ENCODE results near the gene RALGPS2. TPM values are rescaled to one million over a fixed set of nuclear protein-coding genes. Genes with fewer than 3 reads are reported as not detected.

RALGPS2 gene
- polyA plus RNA-seq, 3 donors: 31.8 to 38.9 (median 33.4) TPM

GRCh38 chr1:178877896-178878295, 152.9 kb downstream of the RALGPS2 start:
- DNase-seq (ENCODE audit: extremely low read depth in 1 of 11, low read depth in 9 of 11, low spot score in 4 of 11): no peak

DNA sequence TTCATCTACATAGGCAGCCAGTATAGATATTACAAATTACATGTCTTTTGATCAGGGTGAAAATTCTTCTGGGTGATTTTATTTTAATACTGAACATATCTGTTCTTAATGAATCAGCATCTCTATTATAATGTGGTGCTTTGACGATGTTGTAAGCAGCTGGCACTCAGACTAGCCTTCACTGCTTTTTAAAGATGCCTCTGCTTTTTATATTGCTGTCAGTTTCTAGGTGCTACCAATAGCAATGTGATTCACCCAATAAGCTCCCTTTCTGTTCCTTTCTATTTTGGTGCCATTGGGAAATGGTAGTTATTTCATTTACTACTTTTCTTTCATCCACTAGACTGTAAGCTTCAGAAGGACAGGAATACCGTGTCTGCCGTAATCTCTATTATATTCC, 156.9 kb downstream of the RALGPS2 start:
- no peak for DNase-seq (ENCODE audit: extremely low read depth in 1 of 11, low read depth in 9 of 11, low spot score in 4 of 11)

GRCh38 chr1:178885869-178886268, 160.8 kb downstream of the RALGPS2 start:
- DNase-seq (ENCODE audit: extremely low read depth in 1 of 11, low read depth in 9 of 11, low spot score in 4 of 11): no peak

GRCh38 chr1:178886551-178886950, 161.5 kb downstream of the RALGPS2 start:
- DNase-seq (ENCODE audit: extremely low read depth in 1 of 11, low read depth in 9 of 11, low spot score in 4 of 11): no peak

DNA sequence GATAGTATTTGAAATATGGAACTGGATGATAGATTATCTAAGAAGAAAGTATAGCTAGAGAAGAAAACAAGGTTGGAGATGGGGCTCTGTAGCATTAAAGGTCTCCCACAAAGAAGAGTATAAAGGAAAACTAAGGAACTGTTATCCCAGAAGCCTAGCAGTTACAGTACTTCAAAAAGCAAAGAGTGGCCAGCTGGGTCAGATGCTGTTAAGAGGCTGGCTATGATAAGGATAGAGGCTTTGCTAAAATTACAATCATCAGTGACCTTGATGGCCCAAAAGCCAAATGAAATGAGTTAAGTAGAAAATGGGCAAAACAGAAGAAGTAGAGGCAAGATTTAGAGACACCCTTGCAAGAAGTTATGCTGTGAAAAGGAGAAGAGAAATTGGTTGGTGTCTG, 170.9 kb downstream of the RALGPS2 start:
- DNase-seq (ENCODE audit: extremely low read depth in 1 of 11, low read depth in 9 of 11, low spot score in 4 of 11): no peak

DNA sequence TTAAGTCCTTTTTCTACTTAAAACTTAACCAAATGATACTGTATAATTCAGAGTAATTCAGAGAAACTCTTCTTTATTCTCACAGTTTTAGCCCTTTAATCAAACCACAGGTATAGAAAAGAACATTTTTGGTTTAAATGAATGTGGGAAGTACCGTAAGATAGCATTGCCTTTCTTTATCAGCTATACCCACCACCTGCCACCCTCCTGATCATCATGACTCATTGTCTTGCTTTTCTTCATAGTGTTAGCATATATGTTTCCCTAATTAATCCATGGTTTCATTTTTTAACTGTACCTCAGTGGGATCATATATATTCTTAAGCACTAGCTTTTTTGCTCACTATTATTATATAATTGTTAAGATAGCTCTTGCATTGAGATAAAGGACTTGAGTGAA, 173.4 kb downstream of the RALGPS2 start:
- DNase-seq (ENCODE audit: extremely low read depth in 1 of 11, low read depth in 9 of 11, low spot score in 4 of 11): no peak

- DNase-seq (ENCODE audit: extremely low read depth in 1 of 11, low read depth in 9 of 11, low spot score in 4 of 11): no peak
Measured at GRCh38 chr1:178899402-178899801, 174.4 kb downstream of the RALGPS2 start.

DNA sequence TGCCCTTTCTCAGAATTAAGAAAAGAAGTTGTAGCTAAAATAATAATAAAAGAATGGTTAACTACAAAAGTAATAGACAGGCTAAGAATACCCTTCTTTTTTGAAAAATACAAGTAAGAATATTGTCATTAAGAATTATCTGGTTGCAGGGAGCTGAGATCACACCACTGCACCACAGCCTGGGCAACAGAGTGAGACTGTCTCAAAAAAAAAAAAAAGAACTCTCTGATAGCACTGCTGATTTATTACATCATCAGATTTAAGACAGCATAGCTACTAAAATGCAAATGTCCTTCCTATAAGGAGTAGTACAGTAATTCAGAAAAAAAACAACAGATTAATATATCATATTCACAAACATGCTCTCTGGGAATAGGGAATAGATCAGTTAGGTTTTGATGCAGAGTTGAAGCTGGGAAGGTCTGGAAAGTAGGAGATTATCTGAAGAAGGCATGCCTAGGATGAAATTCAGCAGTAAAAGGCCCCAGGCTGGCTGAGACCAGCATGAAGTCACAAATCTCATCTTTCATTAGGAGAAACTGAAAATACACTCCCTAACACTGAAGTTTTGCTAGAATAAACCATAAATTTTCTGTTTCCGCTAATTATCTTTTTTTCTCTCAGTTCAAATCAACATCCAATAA, 176.6 kb downstream of the RALGPS2 start:
- DNase-seq (ENCODE audit: extremely low read depth in 1 of 11, low read depth in 9 of 11, low spot score in 4 of 11): no peak

- no peak for DNase-seq (ENCODE audit: extremely low read depth in 1 of 11, low read depth in 9 of 11, low spot score in 4 of 11)
Measured at GRCh38 chr1:178908358-178908757, 183.3 kb downstream of the RALGPS2 start.

DNA sequence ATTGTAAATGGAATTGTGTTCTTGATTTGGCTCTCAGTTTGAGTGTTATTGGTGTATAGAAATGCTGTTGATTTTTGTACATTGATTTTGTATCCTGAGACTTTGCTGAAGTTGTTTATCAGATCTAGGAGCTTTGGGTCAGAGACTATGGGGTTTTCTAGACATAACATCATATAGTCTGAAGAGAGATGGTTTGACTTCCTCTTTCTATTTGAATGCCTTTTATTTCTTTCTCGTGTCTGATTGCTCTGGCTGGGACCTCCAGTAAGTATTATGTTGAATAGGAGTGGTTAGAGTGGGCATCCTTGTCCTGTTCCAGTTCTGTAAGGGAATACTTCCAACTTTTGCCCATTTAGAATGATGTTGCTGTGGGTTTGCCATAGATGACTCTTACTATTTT, 185.0 kb downstream of the RALGPS2 start:
- DNase-seq (ENCODE audit: extremely low read depth in 1 of 11, low read depth in 9 of 11, low spot score in 4 of 11): no peak

- DNase-seq (ENCODE audit: extremely low read depth in 1 of 11, low read depth in 9 of 11, low spot score in 4 of 11): no peak
Measured at GRCh38 chr1:178912597-178912996, 187.6 kb downstream of the RALGPS2 start.

DNA sequence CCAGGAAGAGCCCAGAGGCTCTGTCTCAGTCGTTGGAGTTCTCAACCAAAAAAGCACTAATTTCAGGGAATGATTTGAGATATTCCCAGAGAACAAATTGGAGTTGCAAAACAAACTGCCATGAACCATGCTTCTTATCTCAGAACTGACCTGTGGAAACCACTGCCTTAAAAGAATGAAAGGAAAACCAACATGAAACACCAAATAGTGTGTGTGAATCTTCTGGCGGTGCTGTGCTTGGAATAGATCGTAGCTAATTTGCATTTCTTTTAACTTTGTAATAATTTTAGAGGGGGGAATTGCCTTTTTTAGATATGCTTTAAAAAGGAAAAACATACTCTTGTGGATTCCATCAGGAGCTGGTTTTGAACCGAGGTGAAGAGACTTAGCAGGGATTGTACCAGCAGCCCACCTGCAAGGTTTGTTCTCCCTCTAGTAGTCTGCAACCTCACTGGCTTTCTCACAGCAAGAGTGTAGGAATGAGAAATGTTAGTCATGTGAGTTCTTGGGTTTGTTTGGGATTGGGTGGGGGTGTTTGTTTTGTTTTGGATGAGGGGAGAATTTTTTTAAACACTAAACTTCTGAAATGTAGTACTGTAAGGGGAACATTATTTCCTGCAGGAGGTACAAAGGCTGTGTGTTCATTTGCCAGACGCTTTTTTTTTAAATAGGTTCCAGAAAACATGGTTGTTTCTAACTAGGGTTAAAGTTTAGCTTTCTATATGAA, 191.6 kb downstream of the RALGPS2 start:
- DNase-seq (ENCODE audit: extremely low read depth in 1 of 11, low read depth in 9 of 11, low spot score in 4 of 11): no peak

GRCh38 chr1:178918308-178918707, 193.3 kb downstream of the RALGPS2 start:
- DNase-seq (ENCODE audit: extremely low read depth in 1 of 11, low read depth in 9 of 11, low spot score in 4 of 11): no peak

DNA sequence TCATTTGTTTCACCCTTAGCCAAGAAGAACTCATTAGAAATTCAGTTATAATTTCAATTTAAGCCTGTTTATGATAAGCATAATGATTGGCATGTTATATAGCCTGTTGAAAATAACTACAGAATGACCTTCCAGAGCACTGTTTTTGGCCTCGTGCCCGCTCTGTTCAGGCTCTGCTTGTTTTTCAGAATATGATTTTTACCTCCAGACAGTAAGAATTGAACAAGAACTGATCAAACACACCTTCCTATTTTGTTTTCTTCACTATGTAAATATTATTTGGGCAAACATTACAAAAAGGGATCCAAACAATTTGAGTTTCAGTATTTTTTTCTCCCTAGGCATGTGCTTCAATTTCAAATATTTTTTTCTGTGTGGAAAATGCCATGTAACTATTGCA, 193.9 kb downstream of the RALGPS2 start:
- no peak for DNase-seq (ENCODE audit: extremely low read depth in 1 of 11, low read depth in 9 of 11, low spot score in 4 of 11)

DNA sequence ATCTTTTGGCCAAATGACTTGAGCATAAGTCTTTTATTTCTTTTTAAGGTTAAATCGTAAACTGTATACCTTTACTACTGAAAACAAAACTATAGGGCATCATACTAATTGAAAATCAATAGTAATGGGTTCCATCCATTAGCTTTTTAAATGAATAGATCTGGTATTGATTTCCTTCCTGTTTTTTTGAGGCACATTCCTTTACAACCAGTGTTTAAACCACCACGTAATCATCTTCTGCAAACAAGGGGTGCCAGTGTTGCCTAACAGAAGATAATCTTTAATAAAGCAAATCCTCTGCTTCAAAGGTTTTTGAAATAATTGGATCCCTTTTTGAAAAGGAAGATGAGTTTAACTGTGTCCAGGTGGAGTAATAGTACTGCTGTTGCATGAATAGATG, 194.5 kb downstream of the RALGPS2 start:
- no peak for DNase-seq (ENCODE audit: extremely low read depth in 1 of 11, low read depth in 9 of 11, low spot score in 4 of 11)

DNA sequence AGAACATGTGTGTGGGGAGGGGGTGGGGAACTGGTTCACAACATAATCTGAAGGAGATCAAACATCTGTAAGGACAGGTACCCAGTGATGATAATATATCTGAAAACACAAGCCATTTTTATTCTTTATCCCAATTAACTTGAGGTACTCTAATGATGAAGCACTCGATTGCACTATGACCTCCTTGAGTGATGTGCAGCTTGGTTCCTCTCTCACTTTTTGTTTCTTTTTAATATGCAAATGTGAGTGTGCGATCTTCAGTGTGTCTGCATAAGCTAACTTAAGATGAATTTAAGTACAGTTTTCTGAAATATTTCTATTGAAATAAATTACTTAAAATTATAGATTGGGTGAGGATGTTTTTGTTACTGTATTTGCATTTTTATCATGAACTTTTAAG, 196.5 kb downstream of the RALGPS2 start:
- DNase-seq (ENCODE audit: extremely low read depth in 1 of 11, low read depth in 9 of 11, low spot score in 4 of 11): no peak

DNA sequence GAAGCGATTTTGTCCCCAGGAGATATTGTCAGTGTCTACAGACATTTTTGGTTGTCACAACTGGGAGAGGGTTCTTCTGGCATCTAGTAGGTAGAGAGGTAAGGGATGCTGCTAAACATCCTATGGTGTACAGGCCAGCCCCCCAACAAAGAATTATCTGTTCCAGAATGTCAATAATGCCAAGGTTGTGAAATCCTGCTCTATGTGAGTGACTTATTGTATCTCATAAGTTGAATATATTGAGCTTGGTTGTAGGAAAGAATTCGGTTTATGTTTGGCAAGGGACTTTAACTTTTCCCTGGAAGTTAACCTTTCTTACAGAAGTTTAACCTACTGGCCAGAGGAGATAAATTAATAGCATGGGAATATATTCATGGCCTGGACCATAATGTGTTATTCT, 198.5 kb downstream of the RALGPS2 start:
- DNase-seq (ENCODE audit: extremely low read depth in 1 of 11, low read depth in 9 of 11, low spot score in 4 of 11): no peak

- no peak for DNase-seq (ENCODE audit: extremely low read depth in 1 of 11, low read depth in 9 of 11, low spot score in 4 of 11)
Measured at GRCh38 chr1:178926046-178926445, 201.0 kb downstream of the RALGPS2 start.

- DNase-seq (ENCODE audit: extremely low read depth in 1 of 11, low read depth in 9 of 11, low spot score in 4 of 11): no peak
Measured at GRCh38 chr1:178927003-178927402, 202.0 kb downstream of the RALGPS2 start.

GRCh38 chr1:178928041-178928440, 203.0 kb downstream of the RALGPS2 start:
- no peak for DNase-seq (ENCODE audit: extremely low read depth in 1 of 11, low read depth in 9 of 11, low spot score in 4 of 11)

GRCh38 chr1:178928976-178929375, 203.9 kb downstream of the RALGPS2 start:
- no peak for DNase-seq (ENCODE audit: extremely low read depth in 1 of 11, low read depth in 9 of 11, low spot score in 4 of 11)
